Lung (tissue), 12 donors: ENCODE data around the gene PLET1. TPM values are rescaled to one million over a fixed set of nuclear protein-coding genes. Genes with fewer than 3 reads are reported as not detected.
A peak's percentile ranks its signal among the peaks of the same experiment; 100 is the strongest.

ENCODE experiments used
- ATAC-seq: fragments of 200-7000 bp; cut with Tn5 transposase; one replicate; pipeline ENCODE4 v1.9.1; 2020; ENCODE audit warnings: moderate number of reproducible peaks; ENCODE audit not compliant: insufficient read depth, low FRiP score
- DNase-seq, 3 donors: peaks; one replicate each; pipeline ENCODE4 v3.0.0-alpha.2; 2013 to 2017
- H3K27ac ChIP-seq, 2 donors: one replicate each; pipeline ENCODE4 v1.5.1; 2013; ENCODE audit warnings: mild to moderate bottlenecking in 2 of 2, moderate library complexity in 2 of 2, control low read depth in 1 of 2, inconsistent platforms in 1 of 2, low read depth in 1 of 2, low read length in 1 of 2
- H3K27me3 ChIP-seq, 3 donors: one replicate each; pipeline ENCODE4 v1.5.1; 2013; ENCODE audit warnings: low read length in 2 of 3; ENCODE audit not compliant: control insufficient read depth in 3 of 3, insufficient read depth in 3 of 3
- H3K36me3 ChIP-seq, 4 donors: one replicate each; pipeline ENCODE4 v1.5.1; 2013; ENCODE audit warnings: low read length in 4 of 4, mild to moderate bottlenecking in 1 of 4, moderate library complexity in 1 of 4; ENCODE audit not compliant: control insufficient read depth in 4 of 4, insufficient read depth in 4 of 4
- H3K4me1 ChIP-seq, 5 donors: one replicate each; pipeline ENCODE4 v1.5.1; 2013; ENCODE audit warnings: low read length in 5 of 5, mild to moderate bottlenecking in 2 of 5, moderate library complexity in 1 of 5; ENCODE audit not compliant: control insufficient read depth in 5 of 5, insufficient read depth in 5 of 5
- H3K4me3 ChIP-seq: one replicate; pipeline ENCODE4 v1.5.1; 2013; ENCODE audit warnings: mild to moderate bottlenecking, control low read depth, moderate library complexity
- H3K9ac ChIP-seq, 2 donors: one replicate each; pipeline ENCODE4 v1.5.1; 2013; ENCODE audit warnings: low read length in 2 of 2, control low read depth in 1 of 2; ENCODE audit not compliant: insufficient read depth in 1 of 2
- H3K9me3 ChIP-seq, 4 donors: one replicate each; pipeline ENCODE4 v1.5.1; 2013; ENCODE audit warnings: low read length in 3 of 4, mild to moderate bottlenecking in 1 of 4, moderate library complexity in 1 of 4; ENCODE audit not compliant: control insufficient read depth in 4 of 4, insufficient read depth in 3 of 4
- WGBS, 2 donors: extraction: QIAGEN DNeasy Blood & Tissue Kit; methylation state at CpG; one replicate each; pipeline ENCODE4 v1.1.7; 2013; 5-methylcytosine and 5-hydroxymethylcytosine counted together
- polyA plus RNA-seq, 2 donors: library from polyadenylated mRNA; stranded (reverse); fragments of 200-250 nt; gene quantifications; one replicate each; pipeline ENCODE4 v1.2.1, GENCODE V29; 2013
- total RNA-seq, 2 donors: library from RNA; depleted of rRNA in 1 of 2; stranded (reverse); fragments of >200 nt in 1 of 2; gene quantifications; one replicate each; pipeline ENCODE4 v1.2.1, GENCODE V29; 2014 to 2021
- TF ChIP-seq, protein P1 (sequence below): IDR thresholded peaks from 2 replicates; pipeline ENCODE4 v1.5.1; 2012; ENCODE audit warnings: mild to moderate bottlenecking; ENCODE audit errors: control extremely low read depth, extremely low read depth
- donor health status: control.
- donor health status: control.
- donor health status: Bipolar disorder and iron deficiency.
- donor health status: healthy.
- donor health status: DM: yes; HTN: yes; CAD: no.

The PLET1 gene
- total and polyA plus RNA-seq, 4 donors = not detected

GRCh38 chr11:112219476-112220232 is 41.0 kb downstream of the PLET1 start:
- ATAC-seq (peak; percentile 95), DNase-seq (peak; percentile 40 to 90 (median 83))
- WGBS, 2 donors = 34 to 35% methylated on average over 7 of the region's 7 CpGs
- H3K9ac ChIP-seq = no peak overlapping the region
- H3K9me3 ChIP-seq = no peaks in the 10 kb centered on the region
- TF ChIP-seq, protein P1, sequence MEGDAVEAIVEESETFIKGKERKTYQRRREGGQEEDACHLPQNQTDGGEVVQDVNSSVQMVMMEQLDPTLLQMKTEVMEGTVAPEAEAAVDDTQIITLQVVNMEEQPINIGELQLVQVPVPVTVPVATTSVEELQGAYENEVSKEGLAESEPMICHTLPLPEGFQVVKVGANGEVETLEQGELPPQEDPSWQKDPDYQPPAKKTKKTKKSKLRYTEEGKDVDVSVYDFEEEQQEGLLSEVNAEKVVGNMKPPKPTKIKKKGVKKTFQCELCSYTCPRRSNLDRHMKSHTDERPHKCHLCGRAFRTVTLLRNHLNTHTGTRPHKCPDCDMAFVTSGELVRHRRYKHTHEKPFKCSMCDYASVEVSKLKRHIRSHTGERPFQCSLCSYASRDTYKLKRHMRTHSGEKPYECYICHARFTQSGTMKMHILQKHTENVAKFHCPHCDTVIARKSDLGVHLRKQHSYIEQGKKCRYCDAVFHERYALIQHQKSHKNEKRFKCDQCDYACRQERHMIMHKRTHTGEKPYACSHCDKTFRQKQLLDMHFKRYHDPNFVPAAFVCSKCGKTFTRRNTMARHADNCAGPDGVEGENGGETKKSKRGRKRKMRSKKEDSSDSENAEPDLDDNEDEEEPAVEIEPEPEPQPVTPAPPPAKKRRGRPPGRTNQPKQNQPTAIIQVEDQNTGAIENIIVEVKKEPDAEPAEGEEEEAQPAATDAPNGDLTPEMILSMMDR = peak; percentile 84
- no peak overlapping the region for H3K27ac ChIP-seq
- peaks cover 0 to 3% (median 0%) of the 10 kb centered on the region in 4 donors for H3K36me3 ChIP-seq
- peaks cover 0 to 10% (median 0%) of the 10 kb centered on the region in 5 donors for H3K4me1 ChIP-seq
- H3K27me3 ChIP-seq = no peaks in the 10 kb centered on the region
- no peak overlapping the region for H3K4me3 ChIP-seq

GRCh38 chr11:112216561-112217105 is 44.0 kb downstream of the PLET1 start:
- TF ChIP-seq, protein P1 = no peak
- H3K9me3 ChIP-seq = no peaks in the 10 kb centered on the region
- peaks cover 0 to 10% (median 6%) of the 10 kb centered on the region in 5 donors for H3K4me1 ChIP-seq
- DNase-seq = peak in 2 of 3 donors; percentile 40 to 42
- no peak overlapping the region for H3K27ac ChIP-seq
- H3K4me3 ChIP-seq = no peak overlapping the region
- peaks cover 0 to 3% (median 0%) of the 10 kb centered on the region in 4 donors for H3K36me3 ChIP-seq
- no peaks in the 10 kb centered on the region for H3K27me3 ChIP-seq
- no peak for ATAC-seq
- 92 to 96% methylated on average over 1 of the region's 1 CpG for WGBS, 2 donors
- no peak overlapping the region for H3K9ac ChIP-seq

- Histone ChIP-seq H3K27me3 (no peaks in the 10 kb centered on the region), H3K27ac (no peak overlapping the region), H3K4me1 (peaks cover 0 to 10% (median 6%) of the 10 kb centered on the region in 5 donors), H3K9ac (no peak overlapping the region), H3K4me3 (no peak overlapping the region), H3K9me3 (no peaks in the 10 kb centered on the region), H3K36me3 (peaks cover 0 to 3% (median 0%) of the 10 kb centered on the region in 4 donors)
- TF ChIP-seq, protein P1 = no peak
- ATAC-seq = no peak
- WGBS, 2 donors = 90 to 91% methylated on average over 6 of the region's 6 CpGs
- no peak for DNase-seq
Observed at GRCh38 chr11:112215621-112216020, 45.0 kb downstream of the PLET1 start.
